Activated T-cell treated with anti-CD3 and anti-CD28 coated beads for 24 hours (primary cell): ENCODE results near the gene SLC25A20.

ENCODE experiments used
- DNase-seq: peaks from one replicate; pipeline ENCODE4 v3.0.0-alpha.2; 2020; ENCODE audit warnings: low read depth

Gene SLC25A20

DNA sequence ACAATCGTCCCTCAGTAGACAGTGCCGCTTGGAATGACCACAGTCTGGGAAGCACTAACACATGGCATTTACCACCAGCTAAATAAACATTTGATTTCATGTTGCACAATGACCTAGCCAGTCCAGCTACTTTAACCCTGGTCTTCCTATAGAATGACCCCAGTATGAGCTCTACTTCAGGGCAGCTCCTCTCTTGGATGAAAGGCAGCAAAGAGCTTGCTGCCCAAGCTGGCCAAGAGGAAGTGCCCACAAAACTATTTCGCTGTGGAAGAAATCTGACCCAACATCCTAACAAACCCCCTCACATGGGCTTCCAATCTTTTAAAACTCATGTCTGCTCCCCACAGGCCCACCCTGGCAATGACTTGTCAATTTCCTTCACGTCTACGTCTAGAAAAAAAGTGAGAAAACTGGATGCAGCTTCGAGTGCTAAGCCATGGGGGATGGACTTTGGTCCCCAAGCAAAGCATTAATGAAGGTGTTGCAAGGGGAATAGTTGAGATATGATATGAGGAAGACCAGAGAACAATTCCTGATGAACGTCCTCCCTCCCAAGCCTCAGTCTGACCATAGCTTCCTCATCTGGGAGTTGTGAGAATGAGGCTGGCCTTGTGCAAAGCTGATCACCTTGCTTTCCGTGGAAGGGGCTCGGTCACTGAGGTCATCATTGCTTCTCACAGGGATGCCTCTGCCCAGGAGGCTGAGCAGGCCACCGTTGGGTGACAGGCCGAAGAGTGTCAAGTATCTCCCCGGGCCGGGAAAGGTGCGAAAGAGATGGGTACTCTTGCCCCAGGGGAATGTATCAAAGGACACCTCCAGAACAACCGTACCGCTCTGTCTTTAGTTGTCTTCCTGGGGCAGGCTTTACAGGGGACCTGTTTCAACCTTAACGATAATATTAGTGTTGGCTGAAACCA is 964 bp downstream of the SLC25A20 start:
- DNase-seq = no peak

GRCh38 chr3:48896936-48897335 is 1.7 kb downstream of the SLC25A20 start:
- no peak for DNase-seq

- no peak for DNase-seq
Observed at GRCh38 chr3:48894516-48894915, 4.2 kb downstream of the SLC25A20 start.

DNA sequence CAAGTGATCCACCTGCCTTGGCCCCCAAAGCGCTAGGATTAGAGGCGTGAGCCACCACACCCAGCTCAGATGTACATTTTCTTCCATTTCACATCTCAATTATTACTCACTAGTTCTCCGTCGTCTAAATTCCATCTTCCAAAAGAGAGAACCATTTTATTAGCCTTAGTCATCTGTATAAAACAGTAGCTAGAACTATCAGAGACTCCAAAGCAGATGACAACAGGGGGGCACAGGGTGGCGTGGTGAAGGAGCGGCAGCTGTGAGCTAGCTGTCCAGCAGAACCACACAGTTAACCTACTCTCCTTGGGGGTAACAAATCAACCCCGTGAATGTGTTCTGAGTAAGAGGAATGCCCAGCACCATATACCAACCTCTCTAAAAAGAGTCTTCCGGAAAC is 7.1 kb downstream of the SLC25A20 start:
- no peak for DNase-seq

DNA sequence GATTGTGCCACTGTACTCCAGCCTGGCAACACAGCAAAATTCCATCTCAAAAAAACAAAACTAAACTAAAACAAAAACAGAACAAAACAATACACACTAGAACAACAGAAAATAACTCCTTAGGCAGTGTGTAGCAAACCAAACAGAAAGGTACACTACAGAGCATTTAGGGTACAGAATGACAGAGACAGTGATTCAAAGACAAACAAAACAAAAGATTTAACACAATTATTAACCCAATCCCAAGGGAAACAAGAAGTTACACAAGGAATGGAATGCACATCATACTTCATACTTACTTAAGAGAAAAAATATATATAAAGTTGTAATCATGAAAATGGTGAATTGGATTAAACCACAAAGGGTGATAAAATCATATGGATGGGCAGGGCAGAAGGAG is 12.9 kb downstream of the SLC25A20 start:
- DNase-seq = no peak

GRCh38 chr3:48881652-48882114 is 17.0 kb downstream of the SLC25A20 start:
- no peak for DNase-seq

DNA sequence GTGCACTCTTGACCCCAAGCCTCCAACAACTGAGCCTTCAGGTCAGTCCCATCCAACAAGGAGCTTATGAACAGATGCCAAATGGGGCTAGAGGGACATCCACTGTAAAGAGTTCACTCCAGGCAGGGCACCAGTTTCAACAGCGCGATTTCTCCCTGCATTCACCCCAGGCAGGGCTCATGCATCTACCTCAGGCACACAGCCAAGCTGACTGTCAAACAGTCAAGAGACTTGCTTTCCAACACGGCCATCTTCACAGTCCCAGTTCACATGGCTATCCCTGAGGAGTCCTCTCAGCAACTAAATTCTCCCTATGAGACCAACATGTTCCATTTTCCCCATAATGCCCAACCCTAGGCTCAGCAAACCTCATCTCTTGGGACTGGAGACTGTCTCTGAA is 17.7 kb downstream of the SLC25A20 start:
- DNase-seq = no peak

DNA sequence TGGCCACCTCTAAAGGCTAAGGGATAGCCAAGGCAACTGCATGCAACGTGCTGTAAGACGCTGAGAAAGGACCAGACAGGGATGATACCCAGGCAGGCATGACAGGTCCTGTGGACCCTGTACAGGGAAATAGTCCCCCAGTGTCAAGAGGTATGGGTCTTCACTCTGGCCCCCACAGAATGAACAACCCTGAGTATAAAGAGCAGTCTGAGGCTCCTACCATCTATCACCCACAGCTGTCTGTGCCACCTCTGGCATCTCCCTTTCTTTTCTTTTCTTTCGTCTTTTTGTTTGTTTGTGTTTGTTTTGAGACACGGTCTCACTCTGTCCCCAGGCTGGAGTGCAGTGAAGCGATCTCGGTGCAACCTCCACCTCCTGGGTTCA is 18.7 kb downstream of the SLC25A20 start:
- no peak for DNase-seq

- DNase-seq = no peak
Observed at GRCh38 chr3:48879307-48879993, 19.2 kb downstream of the SLC25A20 start.

- DNase-seq = no peak
Observed at GRCh38 chr3:48877671-48878070, 21.0 kb downstream of the SLC25A20 start.

DNA sequence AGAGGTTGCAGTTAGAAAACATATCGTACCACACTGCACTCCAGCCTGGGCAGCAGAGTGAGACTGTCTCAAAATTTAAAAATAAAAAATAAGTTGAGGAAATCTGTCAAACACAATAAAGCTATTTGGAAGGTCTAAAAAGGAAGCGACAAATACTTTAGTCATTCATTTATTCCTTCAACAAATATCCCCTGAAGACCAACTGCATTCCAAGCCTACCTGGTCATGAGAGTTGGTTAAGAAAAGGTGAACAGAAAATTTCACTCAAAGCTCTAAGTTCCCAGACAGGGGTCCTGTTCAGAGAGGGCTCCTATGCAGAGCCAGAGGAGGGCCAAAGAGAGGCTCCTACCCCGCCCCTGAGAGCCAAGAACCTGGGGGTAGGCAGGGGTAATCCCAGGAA is 35.6 kb downstream of the SLC25A20 start:
- DNase-seq = no peak

DNA sequence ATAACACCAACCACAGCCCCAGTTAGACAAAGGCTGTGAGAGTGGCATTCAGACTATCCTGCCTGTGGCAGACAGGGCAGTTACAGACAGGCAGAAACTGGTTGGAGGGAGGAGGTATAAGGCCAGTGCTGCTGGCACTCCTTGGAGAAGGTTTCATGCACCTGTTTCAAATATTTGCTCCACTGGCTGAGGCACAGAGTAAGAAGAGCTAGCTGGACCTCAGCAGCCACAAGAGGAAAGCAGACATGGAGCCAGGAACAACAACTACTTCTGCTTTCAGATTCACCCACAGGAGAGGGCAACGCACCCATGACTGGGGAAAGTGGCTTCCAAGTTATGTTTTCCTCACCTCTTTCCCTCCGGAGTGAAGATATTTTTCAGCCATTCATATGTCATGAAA is 39.5 kb downstream of the SLC25A20 start:
- no peak for DNase-seq

- DNase-seq = no peak
Observed at GRCh38 chr3:48858709-48859108, 40.0 kb downstream of the SLC25A20 start.

GRCh38 chr3:48857641-48858040 is 41.0 kb downstream of the SLC25A20 start:
- no peak for DNase-seq

DNA sequence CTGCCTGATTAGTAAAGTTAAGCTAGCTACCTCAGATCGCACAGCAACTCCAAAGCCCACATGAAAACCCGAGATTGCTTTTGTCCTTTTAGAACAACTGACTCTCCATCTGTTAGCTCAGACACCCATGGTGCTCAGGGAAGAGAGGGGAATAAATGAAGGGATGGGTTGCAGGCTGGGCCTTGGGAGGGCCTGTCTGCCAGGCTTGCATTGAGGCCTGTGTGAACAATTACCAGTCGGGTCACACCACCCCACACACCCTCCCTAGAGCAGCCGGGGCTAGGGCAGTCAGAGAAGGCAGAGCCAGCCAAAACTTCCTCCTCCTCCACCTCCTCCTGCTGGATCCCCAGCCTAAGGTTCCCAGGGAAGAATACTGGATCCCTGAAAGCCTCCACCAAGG is 42.2 kb downstream of the SLC25A20 start:
- DNase-seq = no peak

DNA sequence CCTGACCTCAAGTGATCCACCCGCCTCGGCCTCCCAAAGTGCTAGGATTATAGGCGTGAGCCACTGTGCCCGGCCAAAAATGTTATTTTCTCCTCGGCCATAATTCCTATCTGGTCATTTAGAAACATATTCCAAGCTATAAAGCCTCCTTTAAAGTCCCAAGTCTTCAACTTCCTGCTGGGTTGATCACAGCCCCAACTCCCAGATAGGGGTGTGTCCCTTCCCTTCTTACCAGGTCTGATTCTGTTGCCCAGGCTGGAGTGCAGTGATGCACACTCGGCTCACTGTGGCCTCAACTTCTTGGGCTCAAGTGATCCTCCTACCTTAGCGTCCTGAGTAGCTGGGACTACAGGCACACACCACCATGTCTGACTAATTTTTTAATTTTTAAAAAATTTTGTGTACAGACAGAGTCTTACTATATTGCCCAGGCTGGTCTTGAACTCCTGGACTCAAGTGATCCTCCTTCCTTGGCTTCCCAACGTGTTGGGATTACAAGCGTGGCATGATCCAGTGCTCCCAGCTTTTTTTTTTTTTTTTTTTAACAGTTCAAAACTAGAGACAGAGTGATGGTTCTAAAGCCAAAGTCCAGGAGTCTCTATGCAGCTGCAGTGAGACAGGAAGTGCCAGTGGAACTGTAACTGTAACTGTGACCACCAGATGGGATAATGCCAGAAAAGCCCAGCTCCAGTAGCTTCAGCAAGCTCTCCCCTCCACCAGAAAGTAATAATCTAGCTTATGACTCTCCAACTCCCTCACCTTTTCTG is 42.8 kb downstream of the SLC25A20 start:
- DNase-seq = no peak

DNA sequence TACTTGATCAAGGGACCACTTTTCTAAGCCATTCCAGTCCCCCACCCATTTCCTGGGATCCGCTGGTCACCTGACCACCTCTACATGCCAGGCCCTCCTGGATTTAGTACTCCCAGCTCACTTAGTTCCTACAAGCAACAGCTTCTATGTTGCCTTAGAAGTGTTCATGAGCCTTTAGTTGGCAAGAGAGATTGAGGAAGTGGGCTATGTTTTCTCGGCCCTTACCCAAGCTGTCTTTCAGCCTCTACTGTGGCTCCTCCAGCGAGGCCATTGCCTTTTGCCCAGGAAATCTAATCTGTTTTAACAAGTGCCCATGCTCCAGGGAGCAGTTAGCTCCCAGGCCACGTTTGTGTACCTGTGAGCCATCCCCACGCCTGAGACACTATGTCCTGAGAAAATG is 46.5 kb downstream of the SLC25A20 start:
- no peak for DNase-seq

DNA sequence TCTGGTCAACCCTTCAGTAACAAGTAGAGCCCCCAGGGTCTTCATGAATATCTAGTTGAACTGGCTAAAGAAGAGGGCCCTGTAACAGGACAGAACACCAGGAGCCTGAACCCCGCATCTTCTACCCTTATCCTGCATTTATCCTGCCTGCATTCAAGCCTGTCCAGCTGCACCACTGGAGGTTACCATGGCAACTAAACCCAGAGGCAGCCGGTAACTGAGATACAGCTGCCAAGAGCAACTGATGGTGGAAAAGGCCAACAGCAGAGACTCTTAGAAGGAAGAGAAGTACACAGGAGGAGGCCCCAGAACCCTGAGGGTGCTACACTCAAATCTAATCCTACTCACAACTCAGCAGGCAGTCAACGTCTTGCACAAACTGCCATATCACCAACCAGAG is 47.3 kb downstream of the SLC25A20 start:
- no peak for DNase-seq

DNA sequence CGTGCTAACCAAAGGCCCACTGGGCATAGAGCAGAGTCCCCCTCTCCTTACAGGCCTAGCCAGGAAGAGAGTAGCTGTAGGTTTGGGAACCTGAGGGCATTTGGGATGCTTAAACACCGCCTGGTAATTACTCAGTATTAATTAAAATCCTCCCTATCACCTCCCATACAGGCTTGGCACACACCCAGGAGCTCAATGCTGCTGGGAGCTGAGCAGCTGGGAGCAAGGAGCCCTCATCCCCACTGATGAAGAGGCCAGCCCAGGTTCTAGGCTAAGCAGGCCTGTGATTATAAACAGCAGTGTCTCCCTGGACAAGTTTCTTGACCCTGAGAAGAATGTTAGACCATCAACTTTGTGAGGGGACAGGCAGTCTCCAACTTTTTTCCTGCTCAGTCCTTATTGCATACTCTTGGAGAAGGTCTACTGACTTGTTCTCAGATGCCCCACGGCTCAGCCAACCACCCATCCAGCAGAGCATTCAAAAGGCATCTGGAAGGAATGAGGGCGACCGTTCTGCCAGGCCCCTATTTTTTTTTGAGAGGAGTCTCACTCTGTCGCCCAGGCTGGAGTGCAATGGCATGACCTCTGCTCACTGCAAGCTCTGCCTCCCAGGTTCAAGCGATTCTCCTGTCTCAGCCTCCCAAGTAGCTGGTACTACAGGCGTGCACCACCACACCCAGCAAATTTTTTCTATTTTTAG is 49.7 kb downstream of the SLC25A20 start:
- DNase-seq = no peak

DNA sequence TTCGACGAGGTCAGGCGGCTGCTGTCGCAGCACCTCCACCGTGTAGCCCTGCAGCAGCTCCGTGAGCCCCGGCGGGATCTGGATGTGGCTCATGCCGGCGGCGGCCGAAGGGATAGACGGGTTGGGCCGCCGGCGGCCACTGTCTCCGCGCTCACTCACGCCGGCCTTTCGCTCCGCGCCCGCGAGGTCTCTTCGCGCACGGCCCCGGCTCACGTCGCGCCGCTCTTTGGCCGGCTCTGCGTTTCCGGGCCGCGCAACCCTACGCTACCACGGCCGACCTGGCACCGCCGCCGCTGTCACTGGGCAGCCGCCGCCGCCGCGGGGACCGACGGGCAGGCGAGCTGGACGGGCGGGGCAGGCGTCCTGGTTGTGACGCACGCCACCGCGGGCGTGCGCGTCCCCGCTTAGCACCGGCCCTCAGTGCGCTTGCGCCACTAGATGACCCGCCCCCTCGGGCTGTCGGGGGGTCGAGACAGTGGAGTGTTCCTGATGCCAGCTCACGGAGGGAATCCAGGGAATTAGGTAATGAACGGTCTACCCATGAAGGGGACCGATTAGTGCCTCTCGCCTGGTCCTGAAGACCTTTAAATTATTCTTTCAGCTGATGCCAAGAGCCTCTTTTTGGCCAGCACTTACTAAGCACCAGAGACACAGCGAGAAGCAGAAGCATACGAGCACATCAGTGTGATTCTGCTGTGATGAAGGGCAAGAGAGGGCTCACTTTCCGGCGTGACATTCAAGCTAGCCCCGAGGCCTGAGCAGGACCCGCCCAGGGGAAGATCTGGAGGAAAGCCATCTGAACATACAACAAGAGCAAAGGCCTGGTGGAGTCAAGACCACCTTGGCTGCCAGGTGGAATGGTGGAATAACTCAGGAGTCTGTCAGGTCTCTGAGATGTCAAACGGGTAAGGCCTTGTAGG is 50.9 kb downstream of the SLC25A20 start, which contains the start of gene PRKAR2A:
Gene PRKAR2A (minus strand): TSS at position 371 of the 920 bp plus-strand sequence. CDS start 278 bp downstream, at position 93.
- DNase-seq = peak; percentile 80

- peak; percentile 19 for DNase-seq
Observed at GRCh38 chr3:48847053-48847503, 51.6 kb downstream of the SLC25A20 start.
